Measurements from ENCODE around the gene RNPEP.
"Not testable (repeated sequence)": the region's sequence is repeated elsewhere in the genome, so short reads cannot be mapped to it uniquely, and the experiment has no call there.

RNPEP gene

DNA sequence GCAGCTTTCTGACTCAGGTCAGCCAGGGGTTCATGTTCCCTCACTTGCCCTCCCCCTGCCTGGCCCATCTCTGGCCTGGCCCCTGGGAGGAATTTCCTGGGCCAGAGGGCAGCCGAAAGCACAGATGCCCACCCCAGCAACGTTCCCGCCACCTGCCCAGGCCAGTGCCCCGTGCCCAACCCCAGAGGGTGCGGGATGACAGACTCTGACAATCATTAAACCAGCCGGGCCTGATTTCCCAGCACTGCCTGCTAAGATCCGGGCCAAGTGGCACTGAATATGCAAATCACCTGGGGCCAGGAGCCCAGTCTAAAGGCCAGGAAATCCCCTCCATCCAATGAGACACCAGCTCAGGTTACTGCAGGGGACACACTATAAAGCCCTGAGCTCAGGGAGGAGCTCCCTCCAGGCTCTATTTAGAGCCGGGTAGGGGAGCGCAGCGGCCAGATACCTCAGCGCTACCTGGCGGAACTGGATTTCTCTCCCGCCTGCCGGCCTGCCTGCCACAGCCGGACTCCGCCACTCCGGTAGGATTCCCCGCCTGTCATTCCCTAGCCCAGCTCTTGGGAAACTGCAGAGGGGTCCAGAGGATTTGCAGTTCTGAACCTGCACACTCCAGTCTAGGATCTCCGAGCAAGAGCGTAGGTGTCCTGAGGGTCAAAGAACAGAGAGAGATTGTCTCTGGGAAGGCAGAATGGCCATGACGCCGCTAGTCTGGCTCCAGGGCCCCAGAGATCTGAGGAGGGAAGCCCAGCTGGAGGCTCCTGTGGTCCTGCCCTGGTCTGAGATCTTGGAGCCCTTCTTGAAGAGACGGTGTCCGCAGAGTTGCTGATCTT is 27.9 kb downstream of the RNPEP start, which contains the start of gene ELF3:
Gene ELF3, plus strand, starts transcription at position 408 of the 836 bp plus-strand sequence. CDS start 550 bp downstream, outside the sequence.
- DNase-seq (ENCODE audit: low read depth): no peak

DNA sequence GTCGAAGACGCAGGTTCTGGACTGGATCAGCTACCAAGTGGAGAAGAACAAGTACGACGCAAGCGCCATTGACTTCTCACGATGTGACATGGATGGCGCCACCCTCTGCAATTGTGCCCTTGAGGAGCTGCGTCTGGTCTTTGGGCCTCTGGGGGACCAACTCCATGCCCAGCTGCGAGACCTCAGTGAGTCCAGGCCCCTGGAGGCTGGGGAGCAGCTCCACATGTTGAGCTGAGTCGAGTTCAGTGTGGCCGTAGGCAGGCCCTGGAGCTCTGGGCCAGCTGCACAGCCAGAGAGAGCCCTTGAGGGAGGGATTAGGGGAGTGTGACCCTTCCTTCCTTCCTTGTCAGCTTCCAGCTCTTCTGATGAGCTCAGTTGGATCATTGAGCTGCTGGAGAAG is 29.5 kb downstream of the RNPEP start:
- DNase-seq (ENCODE audit: low read depth): no peak

DNA sequence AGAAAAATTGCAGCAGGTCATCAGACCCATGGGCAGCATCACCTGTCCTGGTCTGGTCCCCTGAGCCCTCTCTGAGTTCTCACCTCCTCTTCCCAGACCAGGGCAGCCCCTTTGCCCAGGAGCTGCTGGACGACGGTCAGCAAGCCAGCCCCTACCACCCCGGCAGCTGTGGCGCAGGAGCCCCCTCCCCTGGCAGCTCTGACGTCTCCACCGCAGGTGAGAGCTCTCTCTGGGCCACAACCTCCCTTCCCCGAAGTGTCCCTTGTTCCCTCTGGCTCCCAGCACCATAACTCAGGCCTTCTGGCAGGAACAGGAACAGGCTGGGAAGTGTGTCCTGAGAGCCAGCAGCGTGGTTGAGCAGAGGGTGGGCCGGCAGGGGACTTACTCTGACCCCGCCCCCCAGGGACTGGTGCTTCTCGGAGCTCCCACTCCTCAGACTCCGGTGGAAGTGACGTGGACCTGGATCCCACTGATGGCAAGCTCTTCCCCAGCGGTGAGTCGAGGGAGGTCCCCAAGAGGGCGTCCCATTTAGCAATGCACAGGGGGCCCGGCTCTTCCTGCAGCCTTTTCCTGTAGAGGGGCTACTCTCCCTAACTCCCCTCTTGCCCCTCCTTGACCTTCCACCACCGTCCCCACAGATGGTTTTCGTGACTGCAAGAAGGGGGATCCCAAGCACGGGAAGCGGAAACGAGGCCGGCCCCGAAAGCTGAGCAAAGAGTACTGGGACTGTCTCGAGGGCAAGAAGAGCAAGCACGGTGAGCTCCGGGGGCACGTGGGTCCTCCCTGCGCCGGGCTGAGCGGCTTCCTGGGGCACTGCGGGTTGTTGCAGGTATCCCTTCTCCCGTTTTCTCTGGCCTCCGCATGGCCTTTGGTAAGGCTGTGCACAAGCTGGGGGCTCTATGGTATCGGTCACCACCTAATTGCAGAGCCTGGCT is 30.4 kb downstream of the RNPEP start:
- DNase-seq (ENCODE audit: low read depth): no peak

DNA sequence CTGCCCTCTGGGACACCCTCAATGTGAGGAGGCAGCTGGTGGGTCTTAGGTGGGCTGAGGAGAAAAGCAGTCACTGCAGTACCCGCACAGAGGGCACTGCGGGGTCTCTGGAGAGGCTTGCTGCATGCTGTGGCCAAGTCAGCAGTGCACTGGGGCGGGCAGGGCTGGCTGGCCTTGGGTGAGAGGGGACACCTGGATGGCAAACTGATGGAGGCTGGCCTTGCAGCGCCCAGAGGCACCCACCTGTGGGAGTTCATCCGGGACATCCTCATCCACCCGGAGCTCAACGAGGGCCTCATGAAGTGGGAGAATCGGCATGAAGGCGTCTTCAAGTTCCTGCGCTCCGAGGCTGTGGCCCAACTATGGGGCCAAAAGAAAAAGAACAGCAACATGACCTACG is 31.2 kb downstream of the RNPEP start:
- no peak for DNase-seq (ENCODE audit: low read depth)

DNA sequence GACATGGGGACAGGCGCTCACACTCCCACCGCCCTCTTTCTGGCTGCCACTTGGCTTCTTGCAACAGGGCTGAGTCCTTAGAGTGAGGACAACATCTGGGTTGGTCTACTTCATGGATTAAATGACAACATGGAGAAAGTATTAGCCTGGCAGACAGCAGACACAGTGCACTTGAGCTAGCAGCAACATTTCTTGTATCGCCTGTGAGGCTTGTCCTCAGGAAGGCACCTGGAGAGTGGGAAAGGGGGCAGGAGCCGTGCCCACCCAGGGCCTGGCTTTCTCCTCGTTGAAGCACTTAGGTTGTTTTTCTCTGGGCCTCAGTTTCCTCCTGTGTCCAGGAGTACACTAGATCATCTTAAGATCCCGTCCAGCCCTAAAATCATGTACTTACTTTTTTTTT is 31.6 kb downstream of the RNPEP start:
- no peak for DNase-seq (ENCODE audit: low read depth)

DNA sequence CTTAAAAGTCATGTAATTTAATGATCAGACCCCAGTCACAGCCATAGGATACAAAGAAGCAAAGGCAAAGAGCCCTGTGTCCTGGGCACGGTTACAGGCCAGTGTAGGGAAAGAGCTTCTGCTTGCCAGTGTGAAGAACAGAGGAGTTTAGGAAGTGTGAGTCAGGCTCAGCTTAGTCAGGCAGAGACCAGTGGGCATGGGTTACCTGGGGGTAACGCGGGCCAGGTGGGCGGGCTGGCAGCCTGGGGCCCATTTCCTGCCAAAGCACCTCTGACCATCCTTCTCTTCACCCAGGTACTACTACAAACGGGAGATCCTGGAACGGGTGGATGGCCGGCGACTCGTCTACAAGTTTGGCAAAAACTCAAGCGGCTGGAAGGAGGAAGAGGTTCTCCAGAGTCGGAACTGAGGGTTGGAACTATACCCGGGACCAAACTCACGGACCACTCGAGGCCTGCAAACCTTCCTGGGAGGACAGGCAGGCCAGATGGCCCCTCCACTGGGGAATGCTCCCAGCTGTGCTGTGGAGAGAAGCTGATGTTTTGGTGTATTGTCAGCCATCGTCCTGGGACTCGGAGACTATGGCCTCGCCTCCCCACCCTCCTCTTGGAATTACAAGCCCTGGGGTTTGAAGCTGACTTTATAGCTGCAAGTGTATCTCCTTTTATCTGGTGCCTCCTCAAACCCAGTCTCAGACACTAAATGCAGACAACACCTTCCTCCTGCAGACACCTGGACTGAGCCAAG is 32.6 kb downstream of the RNPEP start:
- DNase-seq (ENCODE audit: low read depth): no peak

DNA sequence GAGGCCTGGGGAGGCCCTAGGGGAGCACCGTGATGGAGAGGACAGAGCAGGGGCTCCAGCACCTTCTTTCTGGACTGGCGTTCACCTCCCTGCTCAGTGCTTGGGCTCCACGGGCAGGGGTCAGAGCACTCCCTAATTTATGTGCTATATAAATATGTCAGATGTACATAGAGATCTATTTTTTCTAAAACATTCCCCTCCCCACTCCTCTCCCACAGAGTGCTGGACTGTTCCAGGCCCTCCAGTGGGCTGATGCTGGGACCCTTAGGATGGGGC is 33.2 kb downstream of the RNPEP start:
- no peak for DNase-seq (ENCODE audit: low read depth)

DNA sequence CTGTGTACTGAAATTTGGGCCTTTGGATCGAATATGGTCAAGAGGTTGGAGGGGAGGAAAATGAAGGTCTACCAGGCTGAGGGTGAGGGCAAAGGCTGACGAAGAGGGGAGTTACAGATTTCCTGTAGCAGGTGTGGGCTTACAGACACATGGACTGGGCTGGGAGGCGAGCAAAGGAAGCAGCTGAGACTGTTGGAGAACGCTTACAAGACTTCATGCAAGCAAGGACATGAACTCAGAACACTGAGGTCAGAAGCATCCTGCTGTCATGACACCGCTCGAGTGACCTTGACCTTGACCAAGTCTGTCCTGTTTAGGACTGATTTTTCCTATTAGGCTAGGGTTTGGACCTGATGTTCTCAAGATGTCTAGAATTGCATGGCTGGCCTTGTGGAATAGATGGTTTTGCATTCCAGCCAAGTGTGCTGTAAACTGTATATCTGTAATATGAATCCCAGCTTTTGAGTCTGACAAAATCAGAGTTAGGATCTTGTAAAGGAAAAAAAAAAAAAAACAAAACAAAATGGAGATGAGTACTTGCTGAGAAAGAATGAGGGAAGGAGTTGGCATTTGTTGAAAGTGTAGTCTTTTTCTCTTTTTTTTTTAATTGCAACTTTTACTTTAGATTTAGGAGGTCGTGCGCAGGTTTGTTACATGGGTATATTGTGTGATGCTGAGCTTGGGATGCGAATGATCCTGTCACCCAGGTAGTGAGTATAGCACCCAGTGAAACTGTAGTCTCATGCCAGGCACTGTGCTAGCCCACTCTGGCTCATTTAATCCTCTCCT is 33.8 kb downstream of the RNPEP start:
- DNase-seq (ENCODE audit: low read depth): no peak

DNA sequence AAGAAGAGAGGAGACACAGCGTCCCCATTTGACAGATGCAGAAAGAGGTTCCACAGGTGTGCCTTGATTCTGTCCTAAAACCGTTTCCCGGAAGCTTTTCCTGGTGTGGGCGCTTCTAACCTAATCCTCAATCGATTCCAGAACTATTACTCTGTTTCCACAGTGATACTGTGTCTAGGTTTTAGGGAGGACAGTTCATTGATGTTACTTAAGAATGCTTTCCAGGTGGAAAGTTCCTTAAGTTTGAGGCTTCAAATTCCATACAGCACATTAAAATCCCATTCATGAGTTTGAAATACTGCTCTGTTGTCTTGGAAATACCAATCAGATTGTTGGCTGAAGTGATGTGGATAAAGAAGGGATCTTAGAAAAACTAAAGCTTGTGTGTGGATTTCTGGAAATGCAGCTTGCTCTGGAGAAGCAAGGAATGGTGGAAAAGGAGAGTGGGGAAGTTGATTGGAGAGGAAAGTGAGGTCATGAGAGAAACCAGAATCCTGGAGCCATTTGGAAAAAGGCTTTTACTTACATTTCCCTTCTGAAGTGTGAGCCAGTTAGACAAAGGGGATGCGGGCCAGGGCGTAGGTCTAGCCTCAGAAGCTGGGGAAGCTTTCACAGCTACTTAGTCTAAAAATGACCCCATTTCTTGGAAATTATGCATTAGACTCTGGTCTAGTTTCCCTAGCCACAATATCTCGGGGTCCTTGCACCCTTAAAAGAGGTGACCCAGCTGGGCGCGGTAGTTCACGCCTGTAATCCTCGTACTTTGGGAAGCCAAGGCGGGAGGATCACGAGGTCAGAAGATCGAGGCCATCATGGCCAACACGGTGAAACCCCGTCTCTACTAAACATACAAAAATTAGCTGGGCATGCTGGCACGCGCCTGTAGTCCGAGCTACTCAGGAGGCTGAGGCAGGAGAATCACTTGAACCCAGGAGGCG is 34.6 kb downstream of the RNPEP start:
- DNase-seq (ENCODE audit: low read depth): no peak

DNA sequence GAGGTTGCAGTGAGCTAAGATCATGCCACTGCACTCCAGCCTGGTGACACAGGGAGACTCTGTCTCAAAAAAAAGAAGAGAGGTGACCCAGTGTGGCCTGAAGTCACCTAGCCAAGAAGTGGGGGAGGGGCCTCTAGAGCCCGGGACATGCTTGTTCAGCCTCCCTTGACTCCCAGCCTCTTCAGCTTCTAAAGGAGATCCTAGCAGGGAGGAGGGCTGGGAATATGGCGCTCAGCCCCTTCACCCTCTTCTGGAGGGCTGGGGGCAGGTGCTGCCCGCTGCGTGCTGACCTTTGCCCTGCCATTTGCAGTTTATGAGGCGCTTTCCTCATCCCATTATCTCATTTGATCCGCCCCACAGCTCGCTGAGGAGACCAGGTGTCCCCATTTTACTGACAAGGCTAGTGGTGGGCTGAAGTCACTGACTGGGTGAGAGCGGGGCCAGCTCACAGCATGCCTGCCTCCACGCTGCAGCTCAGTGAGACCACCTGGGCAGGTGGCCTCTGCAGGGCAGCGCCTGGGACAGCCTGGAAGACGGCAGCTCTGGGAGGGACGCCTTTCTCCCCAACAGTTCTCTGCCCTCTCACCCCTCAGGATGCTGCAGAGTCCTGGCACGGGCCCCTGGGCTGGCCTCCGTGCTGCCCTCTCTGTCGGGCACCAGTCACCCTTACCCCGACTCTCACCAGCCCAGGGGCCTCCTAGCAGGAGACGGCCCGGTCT is 35.5 kb downstream of the RNPEP start:
- DNase-seq (ENCODE audit: low read depth): no peak

DNA sequence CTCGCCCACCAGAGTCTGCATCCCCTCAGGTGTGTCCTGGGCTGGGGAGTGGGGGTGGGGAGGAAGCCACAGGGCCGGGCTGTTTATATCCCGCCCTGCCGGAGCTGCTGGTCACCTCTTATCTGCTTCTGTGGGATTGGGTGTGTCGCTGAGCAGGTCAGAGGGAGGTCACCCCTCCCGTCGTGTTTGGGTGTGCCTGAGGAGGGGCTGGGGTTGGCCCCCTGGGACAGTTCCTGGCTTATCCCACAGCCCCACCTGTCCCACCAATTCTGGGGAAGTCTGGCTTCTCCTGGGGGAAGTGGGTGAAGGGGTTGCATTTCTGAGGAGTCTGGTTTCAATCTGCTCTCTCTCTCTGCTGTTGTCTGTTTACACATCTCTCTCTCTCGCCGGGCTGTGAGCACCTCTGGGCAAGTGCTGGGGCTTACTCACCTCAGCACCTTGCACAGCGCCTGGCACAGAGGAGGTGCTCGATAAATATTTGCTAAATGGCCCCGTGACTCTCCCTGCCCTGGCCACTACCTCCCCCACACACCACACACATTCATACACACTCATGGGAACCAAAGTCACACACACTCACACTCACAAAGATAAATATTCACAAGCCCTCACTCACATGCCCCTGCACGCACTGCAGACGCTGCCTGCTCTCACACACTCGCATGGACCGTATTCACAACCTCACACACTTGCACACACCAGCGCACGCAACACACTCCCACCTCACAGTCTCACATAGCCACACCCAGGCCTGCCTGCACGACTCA is 36.2 kb downstream of the RNPEP start:
- DNase-seq (ENCODE audit: low read depth): peak; percentile 22

DNA sequence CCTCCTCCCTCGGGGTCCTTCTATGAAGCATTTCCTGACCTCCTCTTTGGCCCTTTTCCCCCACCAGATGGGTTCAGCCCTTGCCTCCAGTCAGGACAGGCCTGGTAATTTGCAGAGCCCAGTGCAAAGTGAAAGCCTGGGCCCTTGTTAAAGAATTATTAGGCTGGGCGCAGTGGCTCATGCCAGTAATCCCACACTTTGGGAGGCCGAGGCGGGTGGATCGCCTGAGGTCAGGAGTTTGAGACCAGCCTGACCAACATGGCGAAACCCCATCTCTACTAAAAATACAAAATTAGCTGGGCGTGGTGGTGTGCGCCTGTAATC is 36.7 kb downstream of the RNPEP start:
- DNase-seq (ENCODE audit: low read depth): not testable (repeated sequence)

DNA sequence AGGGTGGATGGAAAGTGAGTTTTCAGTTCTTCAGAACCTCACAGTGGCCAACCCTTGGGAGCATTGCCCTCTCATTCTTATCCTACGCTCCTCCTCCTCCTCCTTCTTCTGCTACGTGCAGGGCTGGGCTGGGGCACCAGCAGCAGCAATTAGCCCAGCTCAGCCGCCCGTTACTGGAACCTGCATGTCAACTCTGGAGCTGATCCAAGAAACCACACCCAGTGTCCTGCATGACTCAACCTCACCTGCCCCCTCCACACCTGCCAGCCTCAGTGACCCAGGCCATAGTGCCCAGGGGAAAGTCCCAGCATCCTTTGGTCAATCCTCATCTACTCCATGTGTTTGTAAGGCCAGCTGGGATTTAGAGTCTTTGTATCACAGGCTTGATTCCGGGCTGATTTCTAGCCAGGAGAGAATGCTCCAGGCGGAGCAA is 40.6 kb downstream of the RNPEP start:
- DNase-seq (ENCODE audit: low read depth): no peak

DNA sequence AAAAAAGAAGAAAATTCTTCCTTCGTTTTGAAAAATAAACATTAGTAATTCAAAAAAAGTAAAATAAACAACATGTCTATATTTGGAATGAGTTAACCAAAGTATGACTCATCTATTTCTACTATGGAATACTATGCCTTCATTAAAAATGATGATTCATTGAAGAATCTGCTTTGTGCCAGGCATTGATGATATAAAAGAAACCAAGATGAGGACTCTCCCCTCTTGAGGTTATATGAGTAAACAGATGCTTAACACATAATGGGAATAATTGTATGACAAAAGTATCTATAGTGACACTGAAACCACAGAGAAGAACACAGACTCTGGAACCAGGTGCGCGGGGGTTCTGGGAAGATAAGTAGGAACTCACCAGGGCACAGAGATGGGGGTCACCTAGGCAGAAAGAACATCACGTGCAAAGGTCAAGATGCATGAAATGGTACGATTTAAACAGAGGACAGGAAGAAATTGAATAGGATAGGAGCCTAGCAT is 46.8 kb downstream of the RNPEP start:
- no peak for DNase-seq (ENCODE audit: low read depth)

DNA sequence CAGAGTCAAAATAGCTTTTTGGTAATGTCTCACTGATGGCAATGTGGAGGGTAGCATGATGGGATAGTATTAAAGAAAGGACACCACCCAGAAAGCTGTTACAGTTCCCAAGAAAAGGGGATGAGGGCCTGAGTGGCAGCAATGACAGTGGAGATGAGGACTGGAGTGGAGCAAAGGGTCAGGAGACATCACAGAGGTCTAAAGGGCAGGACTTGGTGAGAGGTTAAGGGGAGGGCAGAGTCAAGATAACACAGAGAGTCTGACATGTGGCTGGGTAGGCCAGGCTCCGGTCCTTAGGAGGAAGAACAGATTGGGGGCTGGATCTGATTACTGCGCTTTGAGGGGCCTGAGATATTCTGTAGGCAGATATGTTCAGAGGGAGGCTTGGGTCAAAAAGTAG is 47.3 kb downstream of the RNPEP start:
- no peak for DNase-seq (ENCODE audit: low read depth)

DNA sequence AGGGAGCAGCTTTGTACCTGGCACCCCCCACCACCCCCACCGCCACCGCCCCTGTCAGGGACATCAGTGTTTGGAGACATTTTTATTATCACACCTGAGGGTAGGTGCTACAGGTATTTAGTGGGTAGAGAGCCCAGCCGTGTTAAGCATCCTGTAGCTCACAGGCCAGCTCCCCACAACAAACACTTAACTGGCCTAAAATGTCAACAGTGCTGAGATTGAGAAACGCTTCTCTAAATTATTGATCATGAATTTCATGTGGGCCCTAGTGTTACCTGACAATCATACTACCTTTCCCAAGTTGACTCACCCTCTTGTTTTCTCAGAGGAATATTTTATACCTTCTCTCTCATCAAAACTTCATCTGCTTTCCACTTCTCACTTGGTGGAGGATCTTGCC is 49.3 kb downstream of the RNPEP start:
- DNase-seq (ENCODE audit: low read depth): no peak

DNA sequence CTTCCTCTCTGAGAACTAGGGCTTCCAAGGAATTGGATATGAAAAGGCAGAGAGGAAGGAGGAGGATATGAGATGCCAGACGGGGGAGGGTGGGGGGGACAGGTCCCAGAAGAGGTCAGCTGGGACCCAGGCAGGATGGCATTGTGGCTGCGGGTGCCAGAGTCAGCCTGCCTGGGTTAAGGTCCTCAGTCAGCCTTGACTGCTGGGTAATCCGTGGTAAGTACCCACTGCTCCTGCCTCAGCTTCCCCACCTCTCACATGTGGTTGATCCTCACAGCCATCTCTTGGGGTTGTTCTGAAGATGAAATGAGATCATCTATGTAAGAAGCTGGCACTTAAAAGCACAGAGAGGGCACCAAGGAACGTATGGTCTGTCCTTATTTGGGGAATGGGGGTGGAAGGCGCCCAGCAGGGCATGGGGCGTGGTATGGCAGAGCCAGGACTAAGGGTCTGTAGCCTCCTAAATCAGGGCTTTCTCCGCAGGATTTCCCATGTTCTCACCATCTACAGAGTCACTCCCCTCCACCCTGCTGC is 51.8 kb downstream of the RNPEP start:
- DNase-seq (ENCODE audit: low read depth): no peak

DNA sequence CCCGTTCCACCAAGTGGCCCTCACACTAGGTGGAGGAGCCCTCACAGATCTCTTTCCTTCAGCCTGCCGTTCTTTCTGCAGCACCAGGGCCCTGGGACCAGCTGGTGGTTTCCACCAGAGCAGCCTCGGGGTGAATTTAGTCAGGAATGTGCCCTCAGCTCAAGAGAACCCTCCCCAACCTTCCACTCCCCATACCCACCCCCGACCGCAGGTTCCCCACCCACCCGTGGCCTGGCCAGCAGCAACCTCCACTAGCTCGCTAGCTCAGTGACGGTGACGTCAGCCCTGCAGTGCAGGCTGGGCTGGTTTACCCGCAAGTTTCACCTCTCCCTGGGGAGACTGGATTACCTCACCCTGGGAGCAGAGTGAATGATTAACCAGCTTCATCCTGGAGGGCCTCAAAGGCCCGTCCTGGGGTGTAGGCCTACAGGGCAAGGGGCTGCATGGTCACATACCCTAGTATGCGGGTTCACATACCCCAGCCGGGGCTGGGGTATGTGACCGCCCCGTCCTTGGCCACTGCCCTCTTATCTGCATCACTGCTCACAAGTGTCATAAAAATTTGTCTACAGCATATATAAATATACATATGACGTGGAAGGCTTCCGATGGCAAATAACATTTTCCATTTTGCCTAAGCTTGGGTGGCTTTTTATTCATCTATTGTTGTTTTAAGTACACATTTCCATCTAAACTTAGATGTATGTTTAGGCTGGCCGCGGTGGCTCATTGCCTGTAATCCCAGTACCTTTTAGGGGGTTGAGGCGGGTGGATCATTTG is 52.4 kb downstream of the RNPEP start:
- DNase-seq (ENCODE audit: low read depth): no peak

Data from CMK (cell line).